GM12874 (cell line): ENCODE results near the gene TNFRSF11A.
A peak's percentile ranks its signal among the peaks of the same experiment; 100 is the strongest.

Experiments used
- CTCF ChIP-seq: IDR thresholded peaks from 2 replicates; pipeline ENCODE4 v1.5.1; 2011; ENCODE audit warnings: low read depth, mild to moderate bottlenecking, control low read depth, low read length, moderate library complexity; ENCODE audit not compliant: insufficient read depth

The TNFRSF11A gene

GRCh38 chr18:62394006-62394763 lies 69.1 kb downstream of the TNFRSF11A start:
- TF ChIP-seq CTCF, result no peak

- TF ChIP-seq CTCF, result no peak
Measured at GRCh38 chr18:62396381-62396780, 71.3 kb downstream of the TNFRSF11A start.

- no peak for TF ChIP-seq CTCF
Measured at GRCh38 chr18:62396967-62397366, 71.9 kb downstream of the TNFRSF11A start.

- no peak for TF ChIP-seq CTCF
Measured at GRCh38 chr18:62398291-62398690, 73.2 kb downstream of the TNFRSF11A start.

- TF ChIP-seq CTCF, result no peak
Measured at GRCh38 chr18:62399276-62399675, 74.2 kb downstream of the TNFRSF11A start.

GRCh38 chr18:62399781-62400308 lies 74.7 kb downstream of the TNFRSF11A start:
- TF ChIP-seq CTCF, result peak; percentile 39

- no peak for TF ChIP-seq CTCF
Measured at GRCh38 chr18:62400916-62401315, 75.8 kb downstream of the TNFRSF11A start.
